ENCODE data around the gene TSPYL4.

DNA sequence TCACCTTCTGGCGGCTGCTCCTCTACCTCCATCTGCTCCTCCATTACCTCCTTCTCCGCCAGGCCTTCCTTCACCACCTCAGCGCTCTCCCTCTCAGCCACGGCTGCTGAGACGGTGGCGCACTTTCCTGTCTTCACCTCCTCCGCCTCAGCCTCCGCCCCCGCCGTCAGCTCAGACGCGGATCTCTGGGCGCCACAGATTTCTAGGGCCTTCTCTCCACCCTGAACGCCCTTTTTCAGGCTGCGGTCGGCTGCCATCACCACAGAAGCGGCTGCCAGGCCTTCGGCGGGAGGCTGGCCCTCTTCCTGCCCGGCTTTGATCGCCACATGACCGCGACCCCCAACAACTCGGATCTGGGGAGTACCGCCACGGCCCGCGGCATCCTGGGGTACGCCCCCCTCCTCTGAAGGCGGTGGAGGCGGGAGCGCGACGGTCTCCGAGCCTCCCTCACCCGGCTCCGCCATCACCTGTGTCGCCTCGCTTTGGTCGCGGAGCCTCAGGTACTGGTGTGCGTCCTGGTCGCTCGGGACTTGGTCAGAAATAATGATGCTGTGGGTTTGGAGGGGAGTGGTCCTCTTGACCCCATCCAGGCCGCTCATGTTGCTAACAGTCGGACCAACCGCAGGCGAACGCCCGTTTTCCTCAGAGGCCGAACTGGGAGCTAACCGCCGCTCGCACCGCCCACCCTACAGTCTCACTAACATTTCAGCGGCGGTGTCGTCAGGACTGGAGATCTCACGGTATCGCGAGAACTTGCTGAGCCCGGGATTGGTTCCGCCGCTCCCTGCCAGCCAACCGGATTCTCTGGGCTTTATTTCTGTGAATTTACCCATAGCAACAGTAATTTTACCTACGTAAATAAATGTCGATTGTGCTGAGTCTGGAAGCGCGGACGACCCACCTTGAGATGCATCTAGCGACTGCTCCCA is 25.6 kb upstream of the TSPYL4 start, which contains the start of gene TSPYL1:
- TF ChIP-seq, protein P1, sequence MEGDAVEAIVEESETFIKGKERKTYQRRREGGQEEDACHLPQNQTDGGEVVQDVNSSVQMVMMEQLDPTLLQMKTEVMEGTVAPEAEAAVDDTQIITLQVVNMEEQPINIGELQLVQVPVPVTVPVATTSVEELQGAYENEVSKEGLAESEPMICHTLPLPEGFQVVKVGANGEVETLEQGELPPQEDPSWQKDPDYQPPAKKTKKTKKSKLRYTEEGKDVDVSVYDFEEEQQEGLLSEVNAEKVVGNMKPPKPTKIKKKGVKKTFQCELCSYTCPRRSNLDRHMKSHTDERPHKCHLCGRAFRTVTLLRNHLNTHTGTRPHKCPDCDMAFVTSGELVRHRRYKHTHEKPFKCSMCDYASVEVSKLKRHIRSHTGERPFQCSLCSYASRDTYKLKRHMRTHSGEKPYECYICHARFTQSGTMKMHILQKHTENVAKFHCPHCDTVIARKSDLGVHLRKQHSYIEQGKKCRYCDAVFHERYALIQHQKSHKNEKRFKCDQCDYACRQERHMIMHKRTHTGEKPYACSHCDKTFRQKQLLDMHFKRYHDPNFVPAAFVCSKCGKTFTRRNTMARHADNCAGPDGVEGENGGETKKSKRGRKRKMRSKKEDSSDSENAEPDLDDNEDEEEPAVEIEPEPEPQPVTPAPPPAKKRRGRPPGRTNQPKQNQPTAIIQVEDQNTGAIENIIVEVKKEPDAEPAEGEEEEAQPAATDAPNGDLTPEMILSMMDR (IDR thresholded peaks at IDR 0.05) = no peak
- TF ChIP-seq POLR2AphosphoS5 (IDR thresholded peaks at IDR 0.05) (peak; percentile 99), EP300 (IDR thresholded peaks at IDR 0.05) (no peak), POLR2A (IDR thresholded peaks at IDR 0.05) (peak in 2 of 4 donors; percentile 96 to 99)
